ENCODE results near the gene FAM53A.

Gene FAM53A

DNA sequence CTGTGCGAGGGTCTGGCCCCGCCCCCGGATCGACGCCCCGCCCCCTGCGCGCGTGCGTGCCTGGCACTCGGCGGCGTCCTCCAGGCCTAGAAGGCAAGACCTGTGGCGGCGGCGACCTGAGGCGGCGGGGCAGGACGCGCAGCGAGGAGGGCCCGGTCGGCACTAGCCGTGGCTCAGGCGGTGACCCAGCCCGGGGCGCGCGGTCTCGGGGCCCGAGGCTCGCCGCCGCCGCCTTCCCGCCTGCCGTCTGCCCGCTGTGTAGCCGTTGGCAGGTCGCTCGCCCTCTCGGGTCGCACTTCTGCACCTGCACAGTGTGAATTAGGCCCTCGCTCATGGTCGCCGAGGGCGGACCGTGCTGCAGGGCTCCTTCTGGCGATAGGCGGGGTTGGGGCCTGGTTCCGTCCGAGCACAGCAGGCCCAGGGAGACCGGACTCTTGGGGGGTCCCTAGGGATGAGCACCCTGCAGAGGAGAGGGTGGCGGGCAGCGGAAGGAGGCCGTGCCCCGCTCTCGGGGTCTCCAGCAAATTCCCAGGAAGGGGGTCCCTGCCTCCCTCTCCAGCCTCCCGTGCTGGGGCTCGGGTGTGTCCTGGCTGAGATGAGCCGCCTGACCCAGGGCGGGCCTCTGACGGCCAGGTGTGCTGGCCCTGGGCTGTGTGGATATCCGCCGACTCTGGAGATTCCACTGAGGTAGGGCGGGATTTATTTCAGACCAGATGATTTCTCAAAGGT is 557 bp upstream of the FAM53A start:
- no peak for DNase-seq (ENCODE audit: low read depth in 2 of 2)

DNA sequence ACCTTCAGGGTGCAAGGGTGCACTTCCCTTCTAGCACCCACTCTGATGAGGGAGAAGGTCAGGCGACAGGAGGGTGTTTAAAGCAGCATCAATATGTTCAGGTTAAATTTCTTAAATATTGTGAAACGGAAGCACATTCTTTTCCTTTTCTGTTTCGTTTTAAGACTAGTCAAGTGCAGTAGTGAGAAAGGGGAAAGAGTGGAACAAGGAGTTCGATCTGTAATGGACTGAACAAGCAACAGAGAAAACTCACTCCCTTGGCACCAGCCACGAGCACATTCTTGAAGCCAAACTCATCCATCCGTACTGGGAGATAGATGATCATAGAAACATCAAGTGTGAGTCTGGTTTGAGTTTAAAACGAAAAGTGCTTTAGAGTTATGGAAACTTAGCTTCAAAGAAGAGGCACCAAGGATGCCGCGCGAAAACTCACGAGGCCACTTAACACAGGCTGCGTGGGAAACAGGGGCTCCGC is 815 bp downstream of the FAM53A start:
- peak; percentile 81 to 92 for DNase-seq (ENCODE audit: low read depth in 2 of 2)
- H3K4me3 ChIP-seq (replicated peaks in 1 of 2; ENCODE audit: low read depth in 2 of 2, low read length in 2 of 2) = peak overlapping the region; percentile 56 to 61
- TF ChIP-seq, protein P1, sequence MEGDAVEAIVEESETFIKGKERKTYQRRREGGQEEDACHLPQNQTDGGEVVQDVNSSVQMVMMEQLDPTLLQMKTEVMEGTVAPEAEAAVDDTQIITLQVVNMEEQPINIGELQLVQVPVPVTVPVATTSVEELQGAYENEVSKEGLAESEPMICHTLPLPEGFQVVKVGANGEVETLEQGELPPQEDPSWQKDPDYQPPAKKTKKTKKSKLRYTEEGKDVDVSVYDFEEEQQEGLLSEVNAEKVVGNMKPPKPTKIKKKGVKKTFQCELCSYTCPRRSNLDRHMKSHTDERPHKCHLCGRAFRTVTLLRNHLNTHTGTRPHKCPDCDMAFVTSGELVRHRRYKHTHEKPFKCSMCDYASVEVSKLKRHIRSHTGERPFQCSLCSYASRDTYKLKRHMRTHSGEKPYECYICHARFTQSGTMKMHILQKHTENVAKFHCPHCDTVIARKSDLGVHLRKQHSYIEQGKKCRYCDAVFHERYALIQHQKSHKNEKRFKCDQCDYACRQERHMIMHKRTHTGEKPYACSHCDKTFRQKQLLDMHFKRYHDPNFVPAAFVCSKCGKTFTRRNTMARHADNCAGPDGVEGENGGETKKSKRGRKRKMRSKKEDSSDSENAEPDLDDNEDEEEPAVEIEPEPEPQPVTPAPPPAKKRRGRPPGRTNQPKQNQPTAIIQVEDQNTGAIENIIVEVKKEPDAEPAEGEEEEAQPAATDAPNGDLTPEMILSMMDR (IDR thresholded peaks at IDR 0.05; ENCODE audit: low read depth, low read length) = no peak

More for the DNA sequence above, 557 bp upstream of the FAM53A start:
- TF ChIP-seq, protein P1 (IDR thresholded peaks at IDR 0.05; ENCODE audit: low read depth, low read length) = no peak
- H3K4me3 ChIP-seq (replicated peaks in 1 of 2; ENCODE audit: low read depth in 2 of 2, low read length in 2 of 2) = peak overlapping the region; percentile 42 to 44

GRCh38 chr4:1682860-1683259 is 1.3 kb downstream of the FAM53A start:
- TF ChIP-seq, protein P1 (IDR thresholded peaks at IDR 0.05; ENCODE audit: low read depth, low read length) = no peak
- H3K4me3 ChIP-seq (replicated peaks in 1 of 2; ENCODE audit: low read depth in 2 of 2, low read length in 2 of 2) = peak overlapping the region; percentile 56 to 61
- DNase-seq (ENCODE audit: low read depth in 2 of 2) = no peak

- no peak for DNase-seq (ENCODE audit: low read depth in 2 of 2)
- TF ChIP-seq, protein P1 (IDR thresholded peaks at IDR 0.05; ENCODE audit: low read depth, low read length) = no peak
- no peak overlapping the region for H3K4me3 ChIP-seq (replicated peaks in 1 of 2; ENCODE audit: low read depth in 2 of 2, low read length in 2 of 2)
Observed at GRCh38 chr4:1678244-1678643, 5.9 kb downstream of the FAM53A start.

GRCh38 chr4:1676605-1677525 is 7.2 kb downstream of the FAM53A start:
- TF ChIP-seq, protein P1 (IDR thresholded peaks at IDR 0.05; ENCODE audit: low read depth, low read length) = no peak
- H3K4me3 ChIP-seq (replicated peaks in 1 of 2; ENCODE audit: low read depth in 2 of 2, low read length in 2 of 2) = no peak overlapping the region
- no peak for DNase-seq (ENCODE audit: low read depth in 2 of 2)

- no peak for DNase-seq (ENCODE audit: low read depth in 2 of 2)
- TF ChIP-seq, protein P1 (IDR thresholded peaks at IDR 0.05; ENCODE audit: low read depth, low read length) = no peak
- H3K4me3 ChIP-seq (replicated peaks in 1 of 2; ENCODE audit: low read depth in 2 of 2, low read length in 2 of 2) = no peak overlapping the region
Observed at GRCh38 chr4:1675802-1676137, 8.3 kb downstream of the FAM53A start.

Data from cardiac fibroblast (primary cell).